Skin epidermis (tissue), 12 donors: ENCODE measurements around the gene MRPS6.

ENCODE experiments used
- H3K27ac ChIP-seq, 21 experiments: fragments of 200-600 bp; sonication (generic) in 11 of 21; one replicate each; pipeline ENCODE4 v1.5.0; 2020; ENCODE audit warnings: mild to moderate bottlenecking in 3 of 21, inconsistent platforms in 2 of 21, moderate library complexity in 2 of 21
- H3K4me3 ChIP-seq, 7 experiments: fragments of 200-600 bp; sonication (generic) in 2 of 7; one replicate each; pipeline ENCODE4 v1.5.0; 2020; ENCODE audit warnings: inconsistent platforms in 2 of 7, mild to moderate bottlenecking in 2 of 7, moderate library complexity in 1 of 7

MRPS6 gene

GRCh38 chr21:34129039-34129891 lies 55.9 kb downstream of the MRPS6 start:
- peak overlapping the region in 17 of 21 experiments; percentile 1 to 76 (median 52) for H3K27ac ChIP-seq
- no peak overlapping the region for H3K4me3 ChIP-seq

GRCh38 chr21:34129901-34130715 lies 56.7 kb downstream of the MRPS6 start:
- Histone ChIP-seq H3K4me3 (no peak overlapping the region), H3K27ac (peak overlapping the region in 15 of 21 experiments; percentile 1 to 76 (median 52))

GRCh38 chr21:34130716-34130985 lies 57.3 kb downstream of the MRPS6 start:
- peak overlapping the region in 6 of 21 experiments; percentile 50 to 76 (median 64) for H3K27ac ChIP-seq

GRCh38 chr21:34131586-34131985 lies 58.2 kb downstream of the MRPS6 start:
- peak overlapping the region in 5 of 21 experiments; percentile 5 to 37 (median 24) for H3K27ac ChIP-seq
- no peak overlapping the region for H3K4me3 ChIP-seq

More at GRCh38 chr21:34130716-34130985, 57.3 kb downstream of the MRPS6 start:
- no peak overlapping the region for H3K4me3 ChIP-seq

- no peak overlapping the region for H3K4me3 ChIP-seq
- H3K27ac ChIP-seq = peak overlapping the region in 1 of 21 experiments; percentile 24
Observed at GRCh38 chr21:34132202-34132601, 58.8 kb downstream of the MRPS6 start.

GRCh38 chr21:34132926-34133325 lies 59.5 kb downstream of the MRPS6 start:
- peak overlapping the region in 1 of 21 experiments; percentile 21 for H3K27ac ChIP-seq
- H3K4me3 ChIP-seq = no peak overlapping the region

- Histone ChIP-seq H3K27ac (peak overlapping the region in 1 of 21 experiments; percentile 21), H3K4me3 (no peak overlapping the region)
Observed at GRCh38 chr21:34133392-34133791, 60.0 kb downstream of the MRPS6 start.

- Histone ChIP-seq H3K4me3 (no peak overlapping the region), H3K27ac (no peak overlapping the region)
Observed at GRCh38 chr21:34133802-34134201, 60.4 kb downstream of the MRPS6 start.

GRCh38 chr21:34135330-34135729 lies 62.0 kb downstream of the MRPS6 start:
- H3K4me3 ChIP-seq = no peak overlapping the region
- no peak overlapping the region for H3K27ac ChIP-seq

GRCh38 chr21:34141373-34141772 lies 68.0 kb downstream of the MRPS6 start:
- Histone ChIP-seq H3K27ac (no peak overlapping the region), H3K4me3 (no peak overlapping the region)

- H3K4me3 ChIP-seq = no peak overlapping the region
- no peak overlapping the region for H3K27ac ChIP-seq
Observed at GRCh38 chr21:34143685-34144182, 70.4 kb downstream of the MRPS6 start.

GRCh38 chr21:34144224-34144623 lies 70.8 kb downstream of the MRPS6 start:
- no peak overlapping the region for H3K27ac ChIP-seq
- H3K4me3 ChIP-seq = no peak overlapping the region

- no peak overlapping the region for H3K4me3 ChIP-seq
- H3K27ac ChIP-seq = no peak overlapping the region
Observed at GRCh38 chr21:34147792-34148418, 74.5 kb downstream of the MRPS6 start.

GRCh38 chr21:34148419-34148804 lies 75.0 kb downstream of the MRPS6 start:
- H3K4me3 ChIP-seq = no peak overlapping the region
- H3K27ac ChIP-seq = no peak overlapping the region

GRCh38 chr21:34148826-34149558 lies 75.6 kb downstream of the MRPS6 start:
- no peak overlapping the region for H3K4me3 ChIP-seq
- H3K27ac ChIP-seq = no peak overlapping the region

- no peak overlapping the region for H3K4me3 ChIP-seq
- H3K27ac ChIP-seq = no peak overlapping the region
Observed at GRCh38 chr21:34152500-34152899, 79.1 kb downstream of the MRPS6 start.

GRCh38 chr21:34154878-34155277 lies 81.5 kb downstream of the MRPS6 start:
- Histone ChIP-seq H3K27ac (no peak overlapping the region), H3K4me3 (no peak overlapping the region)

- H3K27ac ChIP-seq = peak overlapping the region in 2 of 21 experiments; percentile 4 to 37
- no peak overlapping the region for H3K4me3 ChIP-seq
Observed at GRCh38 chr21:34156957-34157356, 83.6 kb downstream of the MRPS6 start.

GRCh38 chr21:34157521-34157920 lies 84.1 kb downstream of the MRPS6 start:
- no peak overlapping the region for H3K4me3 ChIP-seq
- H3K27ac ChIP-seq = peak overlapping the region in 1 of 21 experiments; percentile 37
